HPDE6-E6E7 (cell line): ENCODE results near the gene MYBPC1.

Experiments used
- DNase-seq: peaks from one replicate; pipeline ENCODE4 v3.0.0; 2011; ENCODE audit warnings: missing footprints; ENCODE audit errors: extremely low spot score

The MYBPC1 gene

DNA sequence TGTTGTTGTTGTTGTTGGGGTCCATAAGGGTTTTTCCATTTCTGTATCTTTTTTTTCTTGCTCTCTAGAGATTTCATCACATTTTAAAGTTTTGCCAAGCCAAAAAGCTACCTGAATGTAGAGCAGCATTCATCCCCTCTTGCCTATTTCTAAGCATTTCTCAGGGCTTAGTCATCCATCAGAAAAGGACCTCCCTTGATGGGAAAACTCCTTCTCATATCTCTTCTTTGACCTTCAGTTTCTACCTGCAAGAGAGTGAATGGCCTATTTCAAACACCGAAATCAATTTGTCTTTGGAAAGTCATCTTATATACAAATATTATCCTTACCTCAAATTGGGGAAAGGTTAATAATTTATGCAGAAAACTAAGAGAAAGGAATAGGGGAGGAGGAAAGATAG is 4.5 kb downstream of the MYBPC1 start:
- no peak for DNase-seq

DNA sequence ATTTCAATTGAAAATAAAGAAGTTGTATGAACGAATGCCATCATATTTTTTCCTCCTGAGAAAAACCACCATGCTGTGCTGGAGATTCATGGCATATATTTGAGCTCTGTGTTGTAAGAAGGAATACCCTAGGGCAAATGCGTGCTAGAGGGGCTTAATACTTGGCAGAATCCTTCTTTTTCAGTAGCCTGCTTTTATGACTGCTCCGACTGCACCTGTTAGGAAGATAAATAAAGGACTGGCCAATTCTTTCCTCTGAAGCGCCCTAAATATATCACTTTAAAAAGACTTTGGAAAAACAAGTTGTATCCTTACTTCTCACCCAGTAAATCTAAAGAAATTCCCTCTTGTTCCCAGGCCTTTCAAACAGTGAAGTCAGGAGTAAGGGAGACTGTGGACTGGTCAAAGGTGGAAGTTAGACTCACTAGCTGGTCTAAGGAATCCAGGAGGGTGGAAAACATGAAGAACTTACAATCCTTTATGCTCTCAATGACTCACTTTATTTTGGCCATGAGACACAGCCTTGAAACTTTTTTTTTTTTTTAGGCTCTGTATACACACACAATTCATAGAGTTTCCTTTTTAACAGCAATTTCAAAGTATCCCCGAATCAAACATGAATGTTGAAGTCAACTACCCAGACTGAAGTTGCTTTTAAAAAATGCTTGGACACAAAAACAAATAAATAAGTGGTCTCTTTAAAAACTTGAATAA is 5.2 kb downstream of the MYBPC1 start:
- no peak for DNase-seq

DNA sequence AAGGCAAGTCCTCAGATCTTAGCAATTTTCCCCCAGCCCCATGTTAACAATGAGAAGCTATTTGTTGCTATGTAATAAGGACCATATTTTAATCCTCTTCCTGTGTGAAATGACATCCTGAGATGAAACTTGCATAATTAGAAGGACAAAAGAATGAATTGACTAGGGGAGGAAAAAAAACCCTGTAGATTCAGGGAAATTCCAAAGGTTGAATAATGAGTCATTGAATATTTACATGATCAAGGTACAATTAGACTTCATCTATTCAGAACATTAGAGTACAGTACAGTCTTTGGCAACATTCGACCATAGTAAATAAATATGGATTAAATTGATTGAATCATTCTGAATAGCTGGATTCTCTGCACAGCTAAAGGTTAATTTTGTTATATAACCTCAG is 9.4 kb downstream of the MYBPC1 start:
- DNase-seq = no peak

DNA sequence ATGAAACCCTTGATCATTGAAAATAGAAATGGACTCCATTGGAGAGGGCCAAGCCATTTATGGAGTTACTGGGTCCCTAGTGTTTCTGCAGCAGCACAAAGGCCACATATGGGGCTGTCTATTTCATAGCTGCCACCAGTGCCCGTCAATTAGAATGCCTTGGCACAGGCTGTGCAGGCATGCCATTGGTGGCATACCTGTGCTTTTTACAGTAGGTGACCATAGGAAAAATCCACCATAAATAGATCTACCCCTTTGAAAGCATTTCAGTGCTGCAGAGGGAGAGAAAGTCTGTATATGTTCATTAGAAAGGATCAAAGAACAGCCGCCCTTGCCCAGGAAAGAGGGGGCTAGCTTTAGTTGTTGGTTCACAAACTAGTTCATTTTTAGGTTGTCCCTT is 13.1 kb downstream of the MYBPC1 start:
- no peak for DNase-seq

DNA sequence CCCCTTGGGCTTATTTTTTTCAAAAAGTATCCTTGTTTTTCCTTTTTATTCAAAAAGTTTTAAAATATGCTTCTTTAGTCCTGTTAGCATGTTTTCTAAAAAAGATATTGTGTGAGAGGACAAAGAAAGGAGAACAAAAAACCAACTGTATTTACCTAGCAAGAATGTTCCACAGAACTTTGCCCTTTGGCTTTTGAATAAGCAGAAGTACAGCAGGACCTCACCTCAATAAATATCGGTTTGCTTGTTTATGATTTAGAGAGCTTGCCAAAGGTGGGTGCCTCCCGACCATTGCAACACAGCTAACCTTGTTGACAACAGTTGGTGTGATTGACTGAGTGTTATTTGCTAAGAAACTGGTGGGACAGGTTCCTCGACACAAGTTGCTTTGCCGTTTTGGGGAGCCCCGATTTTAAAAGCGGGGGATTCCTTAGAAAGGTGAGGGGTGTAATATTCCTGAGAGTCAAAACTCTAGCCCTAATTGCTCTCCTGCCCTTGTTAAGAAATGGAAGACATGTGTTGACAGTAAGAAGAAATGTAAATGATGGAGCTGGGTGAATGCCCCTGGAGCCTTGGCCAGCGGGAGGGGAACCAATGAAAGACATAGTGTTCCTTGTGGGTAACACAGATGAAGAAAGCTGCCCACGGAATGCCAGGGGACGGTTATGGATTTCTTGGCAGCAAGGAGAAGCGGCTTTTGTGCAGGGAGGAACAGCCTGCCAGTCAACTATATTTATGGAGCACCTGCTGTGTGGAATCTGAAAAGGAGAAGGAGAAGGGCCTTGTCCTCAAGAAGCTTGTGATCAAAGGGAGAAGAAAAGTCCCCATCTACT is 13.7 kb downstream of the MYBPC1 start:
- DNase-seq = no peak

DNA sequence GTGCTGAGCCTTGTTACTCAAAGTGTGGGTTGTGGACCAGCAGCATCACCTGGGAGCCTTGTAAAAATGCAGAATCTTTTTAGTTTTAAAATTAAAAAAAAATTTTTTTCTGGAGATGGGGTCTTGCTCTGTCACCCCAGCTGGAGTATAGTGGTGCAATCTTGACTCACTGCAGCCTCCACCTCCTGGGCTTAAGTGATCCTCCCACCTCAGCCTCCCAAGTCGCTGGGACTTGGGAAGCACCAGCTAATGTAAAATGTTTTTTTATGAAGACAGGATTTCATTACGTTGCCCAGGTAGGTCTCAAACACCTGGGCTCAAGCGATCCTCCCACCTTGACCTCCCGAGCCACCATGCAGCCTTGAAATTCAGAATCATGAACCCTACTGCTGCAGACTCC is 14.4 kb downstream of the MYBPC1 start:
- DNase-seq = no peak

DNA sequence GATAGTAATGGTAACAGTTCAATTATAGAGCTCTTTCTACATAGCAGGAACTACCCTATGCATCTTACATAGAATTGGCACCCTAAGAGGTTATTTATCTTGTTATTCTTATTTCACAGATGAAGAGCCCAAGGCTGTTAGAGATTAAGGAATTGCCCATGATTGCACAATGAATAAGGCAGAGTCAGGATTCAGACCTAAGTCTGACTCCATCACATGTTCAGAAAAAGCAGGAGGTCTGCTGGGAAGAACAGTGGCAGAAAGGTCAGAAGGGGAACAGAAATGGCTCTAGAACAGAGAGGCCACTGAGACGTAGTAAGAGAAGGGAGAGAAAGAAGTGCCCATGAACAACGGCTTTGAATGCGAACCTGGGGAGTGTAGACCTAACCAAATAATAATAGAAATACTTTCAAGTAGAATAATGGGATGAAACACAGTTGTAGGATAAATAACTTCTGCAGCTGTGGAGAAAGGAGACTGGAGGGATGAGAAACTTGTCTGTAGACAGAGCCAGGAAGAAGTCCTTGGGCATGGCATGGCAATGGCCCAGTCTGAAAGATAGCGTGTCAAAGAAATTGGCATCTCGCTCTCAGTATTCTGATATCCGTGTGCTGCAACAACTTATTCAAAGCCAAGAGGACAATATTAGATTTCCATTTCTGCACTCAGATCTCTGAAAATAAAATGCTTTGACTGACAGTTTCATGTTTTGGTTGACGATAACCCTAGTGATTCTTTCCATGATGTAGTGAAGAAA is 17.6 kb downstream of the MYBPC1 start:
- no peak for DNase-seq

DNA sequence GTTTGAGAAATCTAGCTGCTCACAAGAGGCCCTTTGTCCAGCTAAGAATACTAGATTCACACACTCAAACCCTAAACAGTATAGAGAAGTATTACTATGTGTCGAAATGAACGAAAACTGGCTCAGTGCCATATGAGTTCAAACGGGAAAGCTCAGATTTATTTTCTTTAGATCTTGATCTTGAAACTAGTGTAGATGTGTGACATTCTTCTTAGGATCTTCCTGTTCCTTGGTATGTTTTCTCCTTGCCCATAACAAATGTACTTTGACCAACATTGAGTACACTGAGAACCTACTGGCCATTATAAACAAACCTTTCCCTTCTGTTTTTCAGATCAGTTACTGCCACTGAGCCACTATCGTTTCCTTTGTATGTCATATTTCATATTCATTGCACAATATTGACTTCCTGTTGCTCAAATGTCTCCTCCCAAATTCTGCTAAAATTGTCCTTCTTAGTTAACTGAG is 21.3 kb downstream of the MYBPC1 start:
- no peak for DNase-seq

DNA sequence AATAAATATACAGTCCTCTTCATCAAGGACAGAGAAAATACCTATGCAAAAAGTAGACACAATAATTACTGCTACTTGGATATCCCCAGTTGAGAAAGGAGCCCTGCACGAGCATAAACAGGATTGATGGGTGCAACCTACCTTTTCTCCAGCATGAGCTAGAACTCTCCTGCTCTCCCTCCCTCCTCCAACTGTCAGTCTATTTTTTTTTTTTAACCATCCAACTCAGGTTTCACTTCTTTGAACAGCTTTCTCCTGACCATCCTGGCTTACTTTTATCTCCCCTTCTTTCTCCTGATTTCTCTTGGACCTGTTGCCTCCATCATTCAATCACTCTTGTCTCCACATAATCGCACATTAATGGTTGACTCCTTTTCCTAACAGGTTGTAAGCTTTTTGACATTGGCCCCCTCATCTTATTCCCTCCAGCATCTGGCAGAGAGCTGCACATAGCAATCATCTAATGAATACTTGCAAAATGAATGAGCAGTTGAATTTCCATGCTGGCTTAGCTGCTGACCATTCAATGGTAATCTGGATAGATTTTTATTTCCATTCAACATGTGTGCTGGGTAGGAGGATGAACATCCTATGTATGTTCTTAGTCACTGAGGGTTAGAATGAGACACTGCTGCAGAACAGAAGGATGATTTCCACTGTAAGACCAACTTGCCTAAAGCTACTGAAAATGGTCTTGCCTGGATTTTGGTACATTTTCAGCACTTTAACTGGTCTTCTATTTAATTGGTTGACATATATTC is 24.4 kb downstream of the MYBPC1 start:
- no peak for DNase-seq

DNA sequence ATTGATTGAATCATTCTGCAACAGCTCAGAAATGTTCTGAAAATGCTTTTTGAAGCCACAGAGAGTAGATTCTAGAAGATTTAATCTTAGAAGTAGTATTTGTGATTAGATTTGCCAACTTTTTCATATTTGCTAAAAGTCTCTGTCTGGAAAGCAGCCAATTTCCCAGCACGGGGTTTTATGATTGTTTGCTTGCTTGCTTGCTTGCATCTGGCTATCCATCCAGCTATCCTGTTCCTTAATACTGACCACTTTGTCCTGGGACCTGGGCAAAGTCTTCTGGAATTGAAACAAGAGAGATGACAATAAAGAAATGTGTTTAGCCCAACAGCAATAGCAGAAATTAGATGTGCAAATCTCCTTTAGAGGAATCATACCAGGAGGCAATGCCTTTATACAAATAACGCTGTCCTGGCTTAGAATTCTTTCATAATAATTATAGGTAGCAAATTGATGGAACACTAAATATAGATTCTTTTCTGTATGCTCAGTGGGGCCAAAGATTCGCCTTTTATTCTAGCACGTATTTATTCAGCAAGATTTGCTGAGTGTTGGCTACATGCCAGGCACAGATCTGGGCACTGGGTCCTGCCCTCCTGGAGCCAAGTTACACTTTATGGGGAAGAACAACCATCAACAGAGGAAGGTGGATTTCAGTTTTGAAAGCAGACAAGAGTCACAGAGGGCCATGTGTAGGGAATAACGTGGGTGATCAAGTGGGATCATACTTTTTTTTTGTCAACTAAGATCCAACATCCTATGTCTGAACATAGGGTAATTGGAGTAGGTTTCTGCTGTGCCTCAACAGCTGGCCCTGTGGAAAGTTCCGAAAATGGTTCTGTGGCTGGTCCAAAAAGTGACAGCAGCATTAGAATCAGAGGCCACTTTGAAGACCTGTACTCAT is 25.3 kb downstream of the MYBPC1 start:
- DNase-seq = no peak

DNA sequence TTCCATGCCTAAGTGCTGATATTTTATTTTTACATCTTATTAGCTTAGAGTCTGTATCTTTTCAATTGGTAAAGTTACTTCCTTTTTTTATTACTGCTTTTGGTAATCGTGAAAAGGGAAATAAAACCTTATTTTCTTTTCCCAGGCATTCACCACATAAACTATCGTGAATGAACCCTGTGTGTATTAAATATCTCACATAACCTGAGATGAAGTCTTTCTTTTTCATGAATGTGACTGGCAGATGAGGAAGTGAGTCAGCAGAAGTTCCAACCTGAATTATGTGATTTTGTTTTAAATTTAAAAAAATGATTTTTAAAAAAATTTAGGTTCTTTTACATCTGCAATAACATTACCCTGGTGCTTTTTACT is 26.0 kb downstream of the MYBPC1 start:
- no peak for DNase-seq

DNA sequence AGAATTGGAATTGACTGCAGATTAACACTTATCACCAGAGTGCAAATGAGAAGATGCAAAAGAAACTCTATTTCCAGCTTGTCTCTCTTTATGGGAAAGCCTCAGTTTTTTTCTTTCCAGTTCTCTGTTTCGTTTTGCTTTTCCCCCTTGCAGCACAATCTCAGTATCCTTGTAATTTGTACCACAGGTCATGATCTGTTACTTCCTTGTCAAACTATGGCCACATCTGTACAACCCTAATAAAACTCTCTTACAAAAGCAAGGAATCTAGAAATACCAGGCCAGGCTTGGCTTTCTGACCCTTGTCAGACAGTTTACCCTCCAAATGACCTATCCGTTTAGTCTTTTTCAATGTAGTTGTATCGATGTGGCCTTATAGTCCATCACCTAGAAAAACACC is 33.9 kb downstream of the MYBPC1 start:
- no peak for DNase-seq

DNA sequence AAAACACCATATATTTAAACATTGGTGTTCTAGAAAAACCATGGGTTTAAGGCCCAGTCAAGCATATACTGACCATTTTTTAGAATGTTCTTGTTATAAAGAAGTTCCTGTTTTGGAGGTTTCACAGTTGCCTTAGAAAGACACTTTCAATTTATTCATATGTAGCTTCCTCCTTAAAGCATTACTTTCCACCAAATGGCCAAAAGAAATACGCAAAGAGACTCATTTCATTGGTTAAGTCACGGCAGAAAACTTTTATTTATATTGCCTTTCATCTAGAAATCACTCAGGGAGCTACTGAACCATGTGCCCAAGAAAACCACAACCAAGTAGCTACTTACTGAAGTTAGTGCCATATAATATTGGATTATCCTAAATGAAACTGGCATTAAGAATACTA is 40.0 kb downstream of the MYBPC1 start:
- DNase-seq = no peak

DNA sequence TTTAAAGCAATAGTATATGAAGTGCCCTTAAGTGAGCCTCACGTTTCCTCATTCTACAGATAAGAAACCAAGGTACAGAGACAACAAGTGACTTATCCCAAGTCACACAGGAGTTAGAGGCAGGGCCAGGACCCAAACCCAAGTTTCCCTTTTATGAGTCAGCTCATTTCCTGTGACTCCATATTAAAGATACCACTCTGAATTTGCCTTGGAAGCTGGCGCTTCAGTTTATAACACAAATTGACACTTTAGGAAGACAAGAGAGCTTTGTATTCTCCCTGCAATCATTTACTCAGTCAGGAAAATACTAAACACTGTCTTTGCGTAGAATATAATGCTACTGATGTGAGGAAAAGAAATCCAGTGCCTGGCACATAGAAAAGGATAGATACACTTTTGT is 43.2 kb downstream of the MYBPC1 start:
- DNase-seq = no peak

DNA sequence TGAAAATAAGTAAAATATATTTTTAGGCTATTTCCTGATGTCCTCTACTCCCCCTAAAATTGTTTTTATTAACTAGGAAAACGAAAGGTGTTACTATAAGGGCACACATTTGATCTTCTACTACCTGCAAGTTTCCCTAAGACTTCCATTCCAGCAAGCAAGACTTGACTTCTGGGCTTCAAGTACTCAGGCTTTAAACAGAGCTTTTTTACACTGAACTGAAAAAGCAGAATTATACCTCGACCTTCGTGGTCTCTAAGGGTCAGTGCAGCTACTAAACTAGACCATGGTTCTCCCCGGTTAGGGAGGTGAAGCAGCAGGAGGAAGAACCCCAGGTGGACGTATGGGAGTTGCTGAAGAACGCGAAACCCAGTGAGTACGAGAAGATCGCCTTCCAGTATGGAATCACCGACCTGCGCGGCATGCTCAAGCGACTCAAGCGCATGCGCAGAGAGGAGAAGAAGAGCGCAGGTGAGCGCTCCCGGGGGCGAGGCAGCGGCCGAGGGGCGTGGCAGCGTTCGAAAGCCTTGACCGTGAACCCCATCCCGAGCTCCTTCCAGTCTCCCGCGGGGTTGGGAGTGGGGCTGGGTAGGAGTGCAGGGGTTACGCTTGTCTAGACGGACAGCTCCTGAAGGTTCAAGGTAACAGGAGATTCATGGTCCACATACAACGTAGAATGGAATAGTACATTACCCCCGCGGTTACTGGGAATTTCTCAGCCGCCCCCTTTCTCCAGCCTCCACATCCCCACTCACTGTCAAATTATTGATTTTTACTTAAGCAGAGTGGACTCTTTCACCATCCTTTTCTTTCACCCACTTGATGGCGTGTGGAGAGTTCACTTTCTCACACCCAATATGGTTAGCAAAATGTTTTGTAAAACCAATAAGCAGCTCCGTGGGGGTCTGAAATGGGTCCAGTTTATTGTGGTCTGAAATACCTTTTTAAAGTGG is 47.6 kb downstream of the MYBPC1 start:
- DNase-seq = no peak

DNA sequence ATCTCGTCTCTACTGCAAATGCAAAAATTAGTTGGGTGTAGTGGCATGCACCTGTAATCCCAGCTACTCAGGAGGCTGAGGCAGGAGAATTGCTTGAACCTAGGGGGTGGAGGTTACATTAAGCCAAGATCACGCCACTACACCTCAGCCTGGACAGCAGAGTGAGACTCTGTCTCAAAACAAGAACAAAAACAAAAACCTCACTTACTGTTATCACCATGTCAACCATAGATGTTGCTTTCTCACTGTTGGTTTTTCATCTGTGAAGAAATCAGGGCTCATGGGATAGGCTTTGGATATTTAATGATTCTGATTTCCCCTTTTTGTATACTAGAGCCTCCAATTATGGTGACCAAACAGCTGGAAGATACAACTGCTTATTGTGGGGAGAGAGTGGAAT is 52.9 kb downstream of the MYBPC1 start:
- no peak for DNase-seq

DNA sequence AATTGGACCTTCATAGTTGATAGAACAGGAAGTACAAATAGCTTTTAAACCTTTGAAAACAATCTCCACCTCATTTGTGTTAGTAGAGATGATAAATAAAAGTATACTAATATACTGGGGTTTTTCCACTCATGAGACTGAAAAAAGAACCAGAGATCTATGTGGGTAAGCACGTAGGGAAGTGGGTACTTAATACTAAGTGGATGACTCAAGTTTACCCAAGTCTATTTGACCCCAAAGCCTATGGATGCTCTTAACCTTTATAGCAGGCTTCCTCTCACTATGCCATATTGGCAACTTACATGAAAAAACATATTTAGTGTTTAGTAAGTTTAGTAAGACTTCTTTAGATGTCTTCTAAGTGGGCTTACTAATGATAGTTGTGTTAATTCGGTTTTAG is 53.4 kb downstream of the MYBPC1 start:
- no peak for DNase-seq

DNA sequence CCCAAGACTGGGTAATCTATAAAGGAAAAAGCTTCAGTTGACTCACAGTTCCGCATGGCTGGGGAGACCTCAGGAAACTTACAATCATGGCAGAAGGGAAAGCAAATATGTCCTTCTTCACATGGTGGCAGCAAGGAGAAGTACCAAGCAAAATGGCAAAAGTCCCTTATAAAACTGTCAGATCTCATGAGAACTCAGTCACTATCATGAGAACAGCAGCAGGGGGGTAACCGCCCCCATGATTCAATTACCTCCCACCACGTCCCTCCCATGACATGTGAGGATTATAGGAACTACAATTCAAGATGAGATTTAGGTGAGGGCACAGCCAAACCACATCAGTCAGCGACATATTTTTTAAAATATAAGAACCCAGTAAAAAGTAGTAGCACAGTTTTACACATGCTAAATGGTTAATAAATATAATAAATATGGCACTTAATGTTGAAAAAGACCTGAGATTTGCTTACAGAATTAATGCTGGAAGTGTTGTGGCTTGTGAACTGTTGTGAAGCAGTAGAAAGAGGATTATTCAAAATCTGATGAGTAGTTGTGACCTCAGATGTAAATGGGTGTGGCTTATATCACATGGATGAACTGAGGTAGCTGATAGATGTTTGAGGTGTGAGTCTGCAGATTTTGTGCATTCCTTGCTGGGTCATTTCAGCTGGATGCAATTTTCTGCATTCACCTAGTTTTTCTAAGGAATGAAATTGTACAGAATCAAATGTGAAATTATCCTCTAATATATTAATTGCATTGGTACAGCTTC is 55.8 kb downstream of the MYBPC1 start:
- no peak for DNase-seq

DNA sequence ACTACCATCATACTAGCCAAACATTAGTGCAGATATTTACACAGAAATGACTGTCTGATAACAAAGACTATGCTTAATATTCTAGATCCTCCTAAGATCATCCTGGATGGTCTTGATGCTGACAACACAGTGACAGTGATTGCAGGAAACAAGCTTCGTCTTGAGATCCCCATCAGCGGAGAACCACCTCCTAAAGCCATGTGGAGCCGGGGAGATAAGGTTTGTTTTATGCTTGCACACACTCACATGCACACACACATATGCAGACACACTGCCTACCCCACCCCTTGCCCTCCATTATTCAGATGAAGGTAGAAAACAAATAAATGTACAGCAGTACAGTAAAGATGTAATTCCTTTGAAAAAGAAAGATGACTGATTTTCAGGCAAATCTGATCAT is 58.3 kb downstream of the MYBPC1 start:
- no peak for DNase-seq
